DOHH2 (cell line): ENCODE measurements around the gene GPSM1.
A peak's percentile ranks its signal among the peaks of the same experiment; 100 is the strongest.

Source experiments
- H3F3A ChIP-seq: fragments of 200-600 bp; sonication (generic), shearing (Covaris generic); 2 replicates; pipeline ENCODE4 v1.6.0; 2016; ENCODE audit warnings: antibody characterized with exemption, mild to moderate bottlenecking; ENCODE audit not compliant: control insufficient read depth, insufficient read depth
- H3K27ac ChIP-seq: fragments of 200-600 bp; sonication (generic); 2 replicates; pipeline ENCODE4 v1.5.1; 2014; ENCODE audit warnings: low read depth, mild to moderate bottlenecking, low read length, moderate library complexity
- H3K27me3 ChIP-seq: fragments of 200-600 bp; sonication (generic); 2 replicates; pipeline ENCODE4 v1.6.1; 2014; ENCODE audit warnings: mild to moderate bottlenecking, low read length, mixed read lengths; ENCODE audit not compliant: control insufficient read depth
- H3K36me3 ChIP-seq: fragments of 200-600 bp; sonication (generic); 2 replicates; pipeline ENCODE4 v1.6.1; 2014; ENCODE audit warnings: mild to moderate bottlenecking, low read length, moderate library complexity, mixed read lengths; ENCODE audit not compliant: control insufficient read depth
- H3K4me1 ChIP-seq: fragments of 200-600 bp; sonication (generic); 2 replicates; pipeline ENCODE4 v1.6.1; 2014; ENCODE audit warnings: mild to moderate bottlenecking, low read length, mixed read lengths; ENCODE audit not compliant: control insufficient read depth
- H3K4me2 ChIP-seq: fragments of 200-600 bp; sonication (generic); 2 replicates; pipeline ENCODE4 v1.6.0; 2014; ENCODE audit warnings: mild to moderate bottlenecking, low read length, moderate library complexity
- H3K4me3 ChIP-seq: fragments of 200-600 bp; sonication (generic); 2 replicates; pipeline ENCODE4 v1.5.1; 2014; ENCODE audit warnings: mild to moderate bottlenecking, low read length, mixed read lengths
- H3K79me2 ChIP-seq: fragments of 200-600 bp; sonication (generic); 2 replicates; pipeline ENCODE4 v1.6.1; 2014; ENCODE audit warnings: mild to moderate bottlenecking, low read length, mixed read lengths; ENCODE audit not compliant: control insufficient read depth
- H3K9me2 ChIP-seq: fragments of 200-600 bp; sonication (generic); replicated peaks from 2 replicates; pipeline ENCODE4 v1.6.1; 2014; ENCODE audit warnings: mild to moderate bottlenecking, low read length, mixed read lengths; ENCODE audit not compliant: control insufficient read depth
- H3K9me3 ChIP-seq: fragments of 200-600 bp; sonication (generic); 2 replicates; pipeline ENCODE4 v1.6.1; 2014; ENCODE audit warnings: antibody characterized with exemption, low read length, mixed read lengths; ENCODE audit not compliant: control insufficient read depth, insufficient read depth
- H4K20me1 ChIP-seq: fragments of 200-600 bp; sonication (generic); 2 replicates; pipeline ENCODE4 v1.6.0; 2014; ENCODE audit warnings: low read depth, mild to moderate bottlenecking, antibody characterized with exemption, low read length, moderate library complexity; ENCODE audit not compliant: control insufficient read depth, insufficient read depth
- EZH2phosphoT487 ChIP-seq: fragments of 200-600 bp; sonication (generic); IDR thresholded peaks from 2 replicates; pipeline ENCODE4 v1.6.1; 2017; ENCODE audit warnings: borderline replicate concordance, mild to moderate bottlenecking, antibody characterized with exemption, low read length, moderate library complexity, mixed read lengths
- TF ChIP-seq, protein P1 (sequence below): fragments of 200-600 bp; sonication (generic); IDR thresholded peaks from one replicate; pipeline ENCODE4 v1.5.1; 2014; ENCODE audit warnings: antibody characterized with exemption, mild to moderate bottlenecking, low read depth, low read length; ENCODE audit not compliant: poor library complexity, severe bottlenecking

Gene GPSM1

GRCh38 chr9:136342181-136343120 lies 15.1 kb downstream of the GPSM1 start:
- Histone ChIP-seq H3K79me2 (no peaks in the 10 kb centered on the region), H3K27ac (no peak overlapping the region), H3K4me2 (peak overlapping the region; percentile 35), H3K9me3 (no peaks in the 10 kb centered on the region), H3K36me3 (no peaks in the 10 kb centered on the region), H3F3A (no peaks in the 10 kb centered on the region), H3K4me3 (no peak overlapping the region), H3K27me3 (no peaks in the 10 kb centered on the region), H3K9me2 (no peaks in the 10 kb centered on the region), H3K4me1 (peaks cover 9% of the 10 kb centered on the region; the same call in 1 of the 2 replicates), H4K20me1 (no peaks in the 10 kb centered on the region)
- TF ChIP-seq EZH2phosphoT487, result no peak
- TF ChIP-seq, protein P1, sequence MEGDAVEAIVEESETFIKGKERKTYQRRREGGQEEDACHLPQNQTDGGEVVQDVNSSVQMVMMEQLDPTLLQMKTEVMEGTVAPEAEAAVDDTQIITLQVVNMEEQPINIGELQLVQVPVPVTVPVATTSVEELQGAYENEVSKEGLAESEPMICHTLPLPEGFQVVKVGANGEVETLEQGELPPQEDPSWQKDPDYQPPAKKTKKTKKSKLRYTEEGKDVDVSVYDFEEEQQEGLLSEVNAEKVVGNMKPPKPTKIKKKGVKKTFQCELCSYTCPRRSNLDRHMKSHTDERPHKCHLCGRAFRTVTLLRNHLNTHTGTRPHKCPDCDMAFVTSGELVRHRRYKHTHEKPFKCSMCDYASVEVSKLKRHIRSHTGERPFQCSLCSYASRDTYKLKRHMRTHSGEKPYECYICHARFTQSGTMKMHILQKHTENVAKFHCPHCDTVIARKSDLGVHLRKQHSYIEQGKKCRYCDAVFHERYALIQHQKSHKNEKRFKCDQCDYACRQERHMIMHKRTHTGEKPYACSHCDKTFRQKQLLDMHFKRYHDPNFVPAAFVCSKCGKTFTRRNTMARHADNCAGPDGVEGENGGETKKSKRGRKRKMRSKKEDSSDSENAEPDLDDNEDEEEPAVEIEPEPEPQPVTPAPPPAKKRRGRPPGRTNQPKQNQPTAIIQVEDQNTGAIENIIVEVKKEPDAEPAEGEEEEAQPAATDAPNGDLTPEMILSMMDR, result no peak

- Histone ChIP-seq H3K4me1 (peaks cover 9% of the 10 kb centered on the region; the same call in 1 of the 2 replicates), H3K27me3 (no peaks in the 10 kb centered on the region), H4K20me1 (no peaks in the 10 kb centered on the region), H3K9me3 (no peaks in the 10 kb centered on the region), H3K36me3 (no peaks in the 10 kb centered on the region), H3K27ac (no peak overlapping the region), H3K9me2 (no peaks in the 10 kb centered on the region), H3K79me2 (no peaks in the 10 kb centered on the region), H3K4me3 (no peak overlapping the region), H3F3A (no peaks in the 10 kb centered on the region), H3K4me2 (peak overlapping the region; percentile 35)
- TF ChIP-seq, protein P1, result no peak
- no peak for TF ChIP-seq EZH2phosphoT487
Observed at GRCh38 chr9:136343121-136343883, 16.0 kb downstream of the GPSM1 start.

GRCh38 chr9:136343884-136344269 lies 16.5 kb downstream of the GPSM1 start:
- Histone ChIP-seq H3K9me2 (no peaks in the 10 kb centered on the region), H3K9me3 (no peaks in the 10 kb centered on the region), H4K20me1 (no peaks in the 10 kb centered on the region), H3K4me2 (no peak overlapping the region), H3K4me3 (no peak overlapping the region), H3K79me2 (no peaks in the 10 kb centered on the region), H3F3A (no peaks in the 10 kb centered on the region), H3K27ac (no peak overlapping the region), H3K36me3 (no peaks in the 10 kb centered on the region), H3K4me1 (peaks cover 9% of the 10 kb centered on the region; the same call in 1 of the 2 replicates), H3K27me3 (no peaks in the 10 kb centered on the region)
- TF ChIP-seq, protein P1, result no peak
- TF ChIP-seq EZH2phosphoT487, result no peak
